Measurements from ENCODE around the gene NUP85. TPM values are rescaled to one million over a fixed set of nuclear protein-coding genes. Genes with fewer than 3 reads are reported as not detected.
A peak's percentile ranks its signal among the peaks of the same experiment; 100 is the strongest.

NUP85 gene
- total RNA-seq, 3 donors from 2014 or later (not counting 1 experiment from before 2014, with no cell fraction given): 71.1 to 78.1 (median 77.0) TPM

DNA sequence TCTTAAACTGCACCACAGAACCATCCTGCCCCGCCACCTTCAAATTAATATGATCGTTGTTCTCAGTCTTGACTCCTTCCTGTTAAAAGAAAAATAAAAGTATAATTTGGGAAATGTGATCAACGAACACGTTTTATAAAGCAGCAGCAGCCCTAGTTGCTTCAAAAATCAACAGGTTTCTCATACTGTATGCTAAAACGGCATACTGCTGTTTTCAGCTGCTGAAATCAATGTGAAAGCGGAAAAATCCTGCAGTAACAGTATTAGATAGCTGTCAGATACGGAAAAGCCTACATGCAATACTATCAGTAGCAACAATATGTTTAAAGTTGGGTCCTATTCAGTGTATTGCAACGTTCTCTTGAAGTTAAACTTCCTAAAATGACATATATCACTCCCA, 24.4 kb upstream of the NUP85 start:
- Histone ChIP-seq H3K4me1 (ENCODE audit: control insufficient read depth, insufficient read depth, low read length) (peaks cover 17% of the 10 kb centered on the region), H3K4me3 (ENCODE audit: low read length) (peak overlapping the region; percentile 83), H3K27ac (ENCODE audit: low read length) (peak overlapping the region; percentile 97), H3K27me3 (ENCODE audit: control insufficient read depth, insufficient read depth, low read length) (no peaks in the 10 kb centered on the region), H3K36me3 (ENCODE audit: control insufficient read depth, insufficient read depth, low read length) (peaks cover 19% of the 10 kb centered on the region), H3K9me3 (ENCODE audit: control insufficient read depth, insufficient read depth, low read length) (no peaks in the 10 kb centered on the region)
- no peak for TF ChIP-seq CTCF (IDR thresholded peaks at IDR 0.05)
- peaks cover 31 to 34% of the 10 kb centered on the region in 2 donors for H3K4me1 Mint-ChIP-seq
- DNase-seq (no peak), ATAC-seq (no peak)
- H3K27ac Mint-ChIP-seq: peak overlapping the region; percentile 84 to 97
- H3K4me3 Mint-ChIP-seq: peak overlapping the region; percentile 95
- no peaks in the 10 kb centered on the region for H3K27me3 Mint-ChIP-seq (ENCODE audit: low read depth in 2 of 2)
- no peaks in the 10 kb centered on the region for H3K9me3 Mint-ChIP-seq
- 0% methylated on average over 4 of the region's 8 CpGs for WGBS (ENCODE audit: insufficient coverage)
- no peaks in the 10 kb centered on the region for H3K36me3 Mint-ChIP-seq
- intact Hi-C loops (cut with micrococcal nuclease): loop anchor here (5.0 kb wide), 1 partner anchor 74 kb away; the partner anchor contains the start of gene ARMC7

DNA sequence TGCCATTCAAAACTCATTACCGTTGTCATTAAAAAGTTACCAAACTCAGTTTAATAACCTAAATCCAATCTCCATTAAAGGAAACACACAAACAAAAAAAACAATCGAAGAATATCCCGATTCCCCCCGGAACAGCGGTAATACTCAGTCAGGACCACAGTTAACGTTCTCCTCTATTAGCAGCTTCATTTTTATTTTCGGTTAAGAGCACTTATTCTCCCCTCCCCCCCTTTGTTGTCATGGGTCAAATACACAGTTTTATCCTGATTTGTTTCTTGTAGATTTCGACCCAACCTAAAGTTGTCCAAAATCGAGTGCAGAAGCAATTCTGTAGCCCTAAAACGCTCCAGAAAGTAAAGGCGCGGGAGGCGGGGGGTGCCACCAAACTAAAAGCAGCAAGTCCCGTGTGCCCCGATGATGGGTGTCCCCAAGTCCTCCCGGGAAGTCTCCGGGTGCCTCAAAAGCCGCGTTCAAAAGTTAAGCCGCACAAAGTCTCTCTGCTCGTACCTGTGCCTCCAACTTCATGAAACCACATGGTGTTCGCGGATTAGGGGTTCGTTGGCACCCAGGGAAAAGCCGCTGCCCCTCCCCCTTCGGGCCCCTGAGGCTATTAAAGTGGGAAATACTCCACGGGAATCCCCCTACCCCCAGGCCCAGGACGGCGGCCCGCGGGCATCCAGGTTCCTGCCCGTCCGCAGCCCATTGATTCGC, 23.7 kb upstream of the NUP85 start:
- Mint-ChIP-seq H3K9me3 (no peaks in the 10 kb centered on the region), H3K36me3 (no peaks in the 10 kb centered on the region), H3K27me3 (ENCODE audit: low read depth in 2 of 2) (no peaks in the 10 kb centered on the region), H3K27ac (peak overlapping the region; percentile 84 to 97), H3K4me3 (peak overlapping the region; percentile 95), H3K4me1 (peaks cover 29 to 31% of the 10 kb centered on the region in 2 donors)
- H3K4me3 ChIP-seq (ENCODE audit: low read length): peak overlapping the region; percentile 83
- peak overlapping the region; percentile 97 for H3K27ac ChIP-seq (ENCODE audit: low read length)
- peaks cover 17% of the 10 kb centered on the region for H3K4me1 ChIP-seq (ENCODE audit: control insufficient read depth, insufficient read depth, low read length)
- ATAC-seq (peak in 2 of 3 donors; percentile 0 to 6), DNase-seq (peak; percentile 49 to 72)
- TF ChIP-seq CTCF (IDR thresholded peaks at IDR 0.05): no peak
- under 1% methylated on average over 34 of the region's 34 CpGs for WGBS (ENCODE audit: insufficient coverage)
- H3K36me3 ChIP-seq (ENCODE audit: control insufficient read depth, insufficient read depth, low read length): peaks cover 13% of the 10 kb centered on the region
- intact Hi-C loops (cut with micrococcal nuclease): loop anchor here (2.0 to 5.0 kb wide), 2 partner anchors 19 to 74 kb away; partner anchors contain the start of gene ARMC7
- no peaks in the 10 kb centered on the region for H3K27me3 ChIP-seq (ENCODE audit: control insufficient read depth, insufficient read depth, low read length)
- H3K9me3 ChIP-seq (ENCODE audit: control insufficient read depth, insufficient read depth, low read length): no peaks in the 10 kb centered on the region

DNA sequence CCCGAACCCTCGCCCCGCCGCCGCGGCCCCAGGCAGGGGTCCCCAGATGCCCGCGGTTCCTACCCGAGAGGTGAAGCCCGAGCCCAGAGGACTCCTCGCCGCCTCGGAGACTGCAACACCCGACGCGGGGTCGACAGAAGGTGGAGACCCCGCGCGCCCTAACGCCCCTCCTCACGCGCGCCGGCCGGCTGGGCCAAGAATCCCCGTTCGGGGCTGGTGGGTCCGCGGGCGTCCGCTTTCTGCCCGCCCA, 23.2 kb upstream of the NUP85 start:
- peak; percentile 17 for TF ChIP-seq CTCF (IDR thresholded peaks at IDR 0.05)
- H3K9me3 ChIP-seq (ENCODE audit: control insufficient read depth, insufficient read depth, low read length): no peaks in the 10 kb centered on the region
- WGBS (ENCODE audit: insufficient coverage): under 1% methylated on average over 33 of the region's 33 CpGs
- Mint-ChIP-seq H3K4me1 (peaks cover 27 to 31% of the 10 kb centered on the region in 2 donors), H3K27ac (peak overlapping the region; percentile 84 to 97), H3K9me3 (no peaks in the 10 kb centered on the region), H3K27me3 (ENCODE audit: low read depth in 2 of 2) (no peaks in the 10 kb centered on the region), H3K36me3 (no peaks in the 10 kb centered on the region), H3K4me3 (peak overlapping the region; percentile 95)
- H3K4me3 ChIP-seq (ENCODE audit: low read length): peak overlapping the region; percentile 83
- H3K4me1 ChIP-seq (ENCODE audit: control insufficient read depth, insufficient read depth, low read length): peaks cover 17% of the 10 kb centered on the region
- H3K36me3 ChIP-seq (ENCODE audit: control insufficient read depth, insufficient read depth, low read length): peaks cover 12% of the 10 kb centered on the region
- peak overlapping the region; percentile 97 for H3K27ac ChIP-seq (ENCODE audit: low read length)
- ATAC-seq (no peak), DNase-seq (no peak)
- H3K27me3 ChIP-seq (ENCODE audit: control insufficient read depth, insufficient read depth, low read length): no peaks in the 10 kb centered on the region
- intact Hi-C loops (cut with micrococcal nuclease): loop anchor here (2.0 to 5.0 kb wide), 2 partner anchors 19 to 75 kb away; partner anchors contain the start of gene ARMC7
